Common myeloid progenitor, CD34-positive (primary cell): Measurements from ENCODE around the gene ATP13A2.
A peak's percentile ranks its signal among the peaks of the same experiment; 100 is the strongest.
"Not testable (repeated sequence)": the region's sequence is repeated elsewhere in the genome, so short reads cannot be mapped to it uniquely, and the experiment has no call there.

Experiments used
- CTCF ChIA-PET: fragments of 350-600 bp; sonication (Branson Sonifier 250); formaldehyde crosslinking; loops from one replicate; lab custom pipeline; 2021; ENCODE audit warnings: antibody characterized with exemption; lab: Charles Lee
- POLR2A ChIA-PET: fragments of 350-600 bp; sonication (Branson Sonifier 250); formaldehyde crosslinking; loops from one replicate; lab custom pipeline; 2021; ENCODE audit warnings: antibody characterized with exemption; lab: Charles Lee
- DNase-seq, 3 donors: peaks; one replicate each; pipeline versions ENCODE4 v3.0.0 to v3.0.0-alpha.2; 2013
- H3K27ac ChIP-seq, 2 experiments: 1 replicate in 1 of 2; 2 replicates in 1 of 2; pipeline ENCODE4 v1.7.0; 2013; ENCODE audit warnings: inconsistent platforms in 2 of 2, low read length in 2 of 2, mild to moderate bottlenecking in 2 of 2, low read depth in 1 of 2, moderate library complexity in 1 of 2; ENCODE audit not compliant: severe bottlenecking in 2 of 2, insufficient read depth in 1 of 2, poor library complexity in 1 of 2
- H3K27me3 ChIP-seq, 5 experiments: replicated peaks in 2 of 5; 1 replicate in 3 of 5; 2 replicates in 2 of 5; pipeline versions ENCODE4 v1.6.1 to v1.7.0; 2013; ENCODE audit warnings: low read length in 4 of 5, mild to moderate bottlenecking in 2 of 5, moderate library complexity in 2 of 5, inconsistent platforms in 1 of 5; ENCODE audit not compliant: insufficient read depth in 5 of 5, control insufficient read depth in 4 of 5
- H3K36me3 ChIP-seq, 4 experiments: 1 replicate in 2 of 4; 2 replicates in 2 of 4; pipeline versions ENCODE4 v1.6.1 to v1.7.0; 2013; ENCODE audit warnings: low read length in 3 of 4, control low read depth in 1 of 4, mild to moderate bottlenecking in 1 of 4; ENCODE audit not compliant: control insufficient read depth in 4 of 4, insufficient read depth in 4 of 4
- H3K4me1 ChIP-seq, 4 experiments: 1 replicate in 3 of 4; 2 replicates in 1 of 4; pipeline versions ENCODE4 v1.6.1 to v1.7.1; 2013; ENCODE audit warnings: low read length in 3 of 4, mild to moderate bottlenecking in 3 of 4, control low read depth in 1 of 4, inconsistent platforms in 1 of 4, moderate library complexity in 1 of 4; ENCODE audit not compliant: control insufficient read depth in 4 of 4, insufficient read depth in 4 of 4; ENCODE audit errors: control extremely low read depth in 1 of 4
- H3K4me3 ChIP-seq, 7 experiments: 1 replicate in 4 of 7; 2 replicates in 3 of 7; pipeline versions ENCODE4 v1.5.1 to v1.7.0; 2013; ENCODE audit warnings: mild to moderate bottlenecking in 7 of 7, low read length in 6 of 7, moderate library complexity in 6 of 7, inconsistent platforms in 2 of 7, low read depth in 2 of 7, control low read depth in 1 of 7; ENCODE audit not compliant: insufficient read depth in 4 of 7, control insufficient read depth in 1 of 7; ENCODE audit errors: extremely low read depth in 1 of 7
- H3K9me3 ChIP-seq, 5 experiments: 1 replicate in 4 of 5; 2 replicates in 1 of 5; pipeline versions ENCODE4 v1.6.1 to v1.7.1; 2013; ENCODE audit warnings: low read length in 4 of 5, mild to moderate bottlenecking in 2 of 5, inconsistent platforms in 1 of 5, low read depth in 1 of 5, moderate library complexity in 1 of 5; ENCODE audit not compliant: control insufficient read depth in 4 of 5, insufficient read depth in 2 of 5; ENCODE audit errors: control extremely low read depth in 1 of 5
- WGBS: methylation state at CpG from one replicate; pipeline ENCODE4 v1.1.5; 2013; ENCODE audit not compliant: insufficient coverage; 5-methylcytosine and 5-hydroxymethylcytosine counted together

Gene ATP13A2

GRCh38 chr1:16968372-16968771 is 43.4 kb downstream of the ATP13A2 start:
- Histone ChIP-seq H3K27me3 (no peaks in the 10 kb centered on the region), H3K9me3 (no peaks in the 10 kb centered on the region), H3K27ac (no peak overlapping the region), H3K36me3 (peaks cover 2 to 33% (median 6%) of the 10 kb centered on the region in 4 experiments), H3K4me3 (no peak overlapping the region), H3K4me1 (peaks cover 0 to 15% (median 2%) of the 10 kb centered on the region in 4 experiments)
- ChIA-PET POLR2A (no interaction called here), CTCF (interaction anchor here (0.8 to 14.8 kb wide), 5 partner anchors 9 to 77 kb away, joined by 3 to 167 read pairs (median 3); no protein-coding TSS in a partner anchor)
- DNase-seq = no peak
- 94% methylated on average over 3 of the region's 3 CpGs for WGBS

GRCh38 chr1:16967962-16968361 is 43.8 kb downstream of the ATP13A2 start:
- CTCF ChIA-PET = interaction anchor here (0.9 to 14.8 kb wide), 5 partner anchors 10 to 77 kb away, joined by 3 to 167 read pairs (median 3); no protein-coding TSS in a partner anchor
- WGBS = 97% methylated on average over 18 of the region's 21 CpGs
- Histone ChIP-seq H3K9me3 (no peaks in the 10 kb centered on the region), H3K27ac (no peak overlapping the region), H3K4me1 (peaks cover 0 to 15% (median 2%) of the 10 kb centered on the region in 4 experiments), H3K4me3 (no peak overlapping the region), H3K36me3 (peaks cover 2 to 33% (median 6%) of the 10 kb centered on the region in 4 experiments), H3K27me3 (no peaks in the 10 kb centered on the region)
- POLR2A ChIA-PET = no interaction called here
- no peak for DNase-seq

GRCh38 chr1:16967095-16967575 is 44.6 kb downstream of the ATP13A2 start:
- Histone ChIP-seq H3K27ac (no peak overlapping the region), H3K4me1 (peaks cover 0 to 15% (median 2%) of the 10 kb centered on the region in 4 experiments), H3K27me3 (no peaks in the 10 kb centered on the region), H3K4me3 (no peak overlapping the region), H3K36me3 (peaks cover 2 to 33% (median 6%) of the 10 kb centered on the region in 4 experiments), H3K9me3 (no peaks in the 10 kb centered on the region)
- no CpG with 5 or more reads among the region's 7 CpGs for WGBS
- ChIA-PET CTCF (interaction anchor here (0.7 to 14.8 kb wide), 6 partner anchors 9 to 78 kb away, joined by 3 to 167 read pairs (median 4); no protein-coding TSS in a partner anchor), POLR2A (interaction anchor here (0.5 to 0.8 kb wide), 2 partner anchors 43 to 87 kb away, joined by 3 read pairs; partner anchors contain the start of gene SDHB)
- peak; percentile 14 to 55 (median 19) for DNase-seq

GRCh38 chr1:16966282-16966681 is 45.4 kb downstream of the ATP13A2 start:
- Histone ChIP-seq H3K27ac (no peak overlapping the region), H3K27me3 (no peaks in the 10 kb centered on the region), H3K4me3 (no peak overlapping the region), H3K36me3 (peaks cover 2 to 31% (median 6%) of the 10 kb centered on the region in 4 experiments), H3K4me1 (peaks cover 0 to 20% (median 4%) of the 10 kb centered on the region in 4 experiments), H3K9me3 (no peaks in the 10 kb centered on the region)
- CTCF ChIA-PET = interaction anchor here (0.9 to 14.8 kb wide), 5 partner anchors 19 to 79 kb away, joined by 3 to 167 read pairs (median 7); no protein-coding TSS in a partner anchor
- WGBS = 95% methylated on average over 22 of the region's 22 CpGs
- DNase-seq = no peak
- POLR2A ChIA-PET = interaction anchor here (0.8 kb wide), 1 partner anchor 44 kb away, joined by 3 read pairs; no protein-coding TSS in a partner anchor

GRCh38 chr1:16965486-16966067 is 46.2 kb downstream of the ATP13A2 start:
- ChIA-PET POLR2A (no interaction called here), CTCF (interaction anchor here (1.6 to 14.8 kb wide), 6 partner anchors 13 to 80 kb away, joined by 7 to 167 read pairs (median 12); no protein-coding TSS in a partner anchor)
- Histone ChIP-seq H3K36me3 (peaks cover 2 to 25% (median 6%) of the 10 kb centered on the region in 4 experiments), H3K4me3 (no peak overlapping the region), H3K9me3 (no peaks in the 10 kb centered on the region), H3K27me3 (no peaks in the 10 kb centered on the region), H3K27ac (no peak overlapping the region), H3K4me1 (peaks cover 0 to 25% (median 8%) of the 10 kb centered on the region in 4 experiments)
- 98% methylated on average over 10 of the region's 13 CpGs for WGBS
- no peak for DNase-seq

GRCh38 chr1:16964169-16964568 is 47.6 kb downstream of the ATP13A2 start:
- WGBS = 100% methylated on average over 4 of the region's 4 CpGs
- H3K9me3 ChIP-seq, H3K27ac ChIP-seq, POLR2A ChIA-PET, DNase-seq, H3K4me3 ChIP-seq, H3K27me3 ChIP-seq: not testable (repeated sequence)
- peaks cover 2 to 18% (median 5%) of the 10 kb centered on the region in 4 experiments for H3K36me3 ChIP-seq
- CTCF ChIA-PET = interaction anchor here (1.6 to 14.8 kb wide), 6 partner anchors 12 to 81 kb away, joined by 7 to 167 read pairs (median 12); no protein-coding TSS in a partner anchor
- H3K4me1 ChIP-seq = peaks cover 0 to 37% (median 13%) of the 10 kb centered on the region in 4 experiments
